ENCODE measurements around the gene COL9A3. TPM values are rescaled to one million over a fixed set of nuclear protein-coding genes. Genes with fewer than 3 reads are reported as not detected.

The COL9A3 gene
- total and polyA plus RNA-seq, 2 donors from 2014 or later = 2.3 to 4.3 TPM

DNA sequence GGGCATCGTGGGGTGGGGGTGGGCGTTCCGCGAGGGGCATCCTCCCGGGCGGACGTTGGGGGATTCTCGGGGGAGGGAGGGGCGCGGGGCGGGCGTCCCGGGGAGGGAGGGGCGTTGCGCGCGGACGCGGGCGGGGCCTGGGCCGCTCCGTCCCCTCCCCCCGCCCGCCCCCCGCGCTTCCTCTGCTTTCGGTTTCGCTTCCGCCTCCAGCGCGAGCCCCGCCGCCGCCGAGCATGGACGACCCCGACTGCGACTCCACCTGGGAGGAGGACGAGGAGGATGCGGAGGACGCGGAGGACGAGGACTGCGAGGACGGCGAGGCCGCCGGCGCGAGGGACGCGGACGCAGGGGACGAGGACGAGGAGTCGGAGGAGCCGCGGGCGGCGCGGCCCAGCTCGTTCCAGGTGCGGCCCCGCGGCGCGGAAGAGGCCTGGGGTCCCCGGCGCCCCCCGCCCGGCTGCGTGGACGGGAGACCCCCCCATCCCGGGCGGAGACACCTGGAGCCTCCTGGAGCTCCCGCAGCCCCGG lies 12.2 kb upstream of the COL9A3 start, which contains the start of gene OGFR:
OGFR (plus strand) TSS at position 209 of the 528 bp plus-strand sequence; CDS start at position 234, 25 bp downstream.
- TF ChIP-seq, protein P1, sequence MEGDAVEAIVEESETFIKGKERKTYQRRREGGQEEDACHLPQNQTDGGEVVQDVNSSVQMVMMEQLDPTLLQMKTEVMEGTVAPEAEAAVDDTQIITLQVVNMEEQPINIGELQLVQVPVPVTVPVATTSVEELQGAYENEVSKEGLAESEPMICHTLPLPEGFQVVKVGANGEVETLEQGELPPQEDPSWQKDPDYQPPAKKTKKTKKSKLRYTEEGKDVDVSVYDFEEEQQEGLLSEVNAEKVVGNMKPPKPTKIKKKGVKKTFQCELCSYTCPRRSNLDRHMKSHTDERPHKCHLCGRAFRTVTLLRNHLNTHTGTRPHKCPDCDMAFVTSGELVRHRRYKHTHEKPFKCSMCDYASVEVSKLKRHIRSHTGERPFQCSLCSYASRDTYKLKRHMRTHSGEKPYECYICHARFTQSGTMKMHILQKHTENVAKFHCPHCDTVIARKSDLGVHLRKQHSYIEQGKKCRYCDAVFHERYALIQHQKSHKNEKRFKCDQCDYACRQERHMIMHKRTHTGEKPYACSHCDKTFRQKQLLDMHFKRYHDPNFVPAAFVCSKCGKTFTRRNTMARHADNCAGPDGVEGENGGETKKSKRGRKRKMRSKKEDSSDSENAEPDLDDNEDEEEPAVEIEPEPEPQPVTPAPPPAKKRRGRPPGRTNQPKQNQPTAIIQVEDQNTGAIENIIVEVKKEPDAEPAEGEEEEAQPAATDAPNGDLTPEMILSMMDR (IDR thresholded peaks at IDR 0.05; ENCODE audit: borderline replicate concordance, extremely low read depth, insufficient read depth) = no peak
- intact Hi-C loops (cut with DNase I) = loop anchor here (10.0 kb wide), 1 partner anchor 140 kb away; no protein-coding TSS in a partner anchor
- Histone ChIP-seq H3K27me3 (ENCODE audit: control insufficient read depth, insufficient read depth, low read length) (no peaks in the 10 kb centered on the region), H3K9me3 (ENCODE audit: control insufficient read depth in 2 of 3, insufficient read depth in 1 of 3, low read length in 3 of 3) (no peaks in the 10 kb centered on the region), H3K9ac (ENCODE audit: low read length in 3 of 3) (peak within 1 kb of the TSS; percentile 54 to 75 (median 59)), H3K27ac (ENCODE audit: low read depth in 2 of 2, low read length in 2 of 2) (peak within 1 kb of the TSS; percentile 45 to 67), H3K36me3 (ENCODE audit: control insufficient read depth in 2 of 3, insufficient read depth in 3 of 3, low read length in 3 of 3) (peaks cover 0 to 8% (median 8%) of the 10 kb centered on the region in 3 donors), H3K4me3 (ENCODE audit: low read length in 3 of 3) (peak within 1 kb of the TSS; percentile 66 to 76 (median 67)), H3K4me1 (ENCODE audit: control insufficient read depth in 2 of 3, insufficient read depth in 2 of 3, low read depth in 1 of 3, low read length in 3 of 3) (peaks cover 0 to 16% (median 12%) of the 10 kb centered on the region in 3 donors)
- FAIRE-seq (no peak), DNase-seq (peak; percentile 64 to 91 (median 82))

GRCh38 chr20:62805155-62805710 lies 11.6 kb upstream of the COL9A3 start:
- FAIRE-seq (no peak), DNase-seq (peak in 2 of 5 donors; percentile 36 to 50)
- no peaks in the 10 kb centered on the region for H3K27me3 ChIP-seq (ENCODE audit: control insufficient read depth, insufficient read depth, low read length)
- peaks cover 0 to 13% (median 8%) of the 10 kb centered on the region in 3 donors for H3K36me3 ChIP-seq (ENCODE audit: control insufficient read depth in 2 of 3, insufficient read depth in 3 of 3, low read length in 3 of 3)
- no peaks in the 10 kb centered on the region for H3K9me3 ChIP-seq (ENCODE audit: control insufficient read depth in 2 of 3, insufficient read depth in 1 of 3, low read length in 3 of 3)
- TF ChIP-seq, protein P1 (IDR thresholded peaks at IDR 0.05; ENCODE audit: borderline replicate concordance, extremely low read depth, insufficient read depth) = no peak
- peak overlapping the region; percentile 45 to 67 for H3K27ac ChIP-seq (ENCODE audit: low read depth in 2 of 2, low read length in 2 of 2)
- peak overlapping the region in 2 of 3 donors; percentile 54 to 75 for H3K9ac ChIP-seq (ENCODE audit: low read length in 3 of 3)
- H3K4me3 ChIP-seq (ENCODE audit: low read length in 3 of 3) = peak overlapping the region; percentile 21 to 67 (median 57)
- H3K4me1 ChIP-seq (ENCODE audit: control insufficient read depth in 2 of 3, insufficient read depth in 2 of 3, low read depth in 1 of 3, low read length in 3 of 3) = peaks cover 0 to 16% (median 12%) of the 10 kb centered on the region in 3 donors
- intact Hi-C loops (cut with DNase I) = loop anchor here (10.0 kb wide), 1 partner anchor 140 kb away; no protein-coding TSS in a partner anchor

DNA sequence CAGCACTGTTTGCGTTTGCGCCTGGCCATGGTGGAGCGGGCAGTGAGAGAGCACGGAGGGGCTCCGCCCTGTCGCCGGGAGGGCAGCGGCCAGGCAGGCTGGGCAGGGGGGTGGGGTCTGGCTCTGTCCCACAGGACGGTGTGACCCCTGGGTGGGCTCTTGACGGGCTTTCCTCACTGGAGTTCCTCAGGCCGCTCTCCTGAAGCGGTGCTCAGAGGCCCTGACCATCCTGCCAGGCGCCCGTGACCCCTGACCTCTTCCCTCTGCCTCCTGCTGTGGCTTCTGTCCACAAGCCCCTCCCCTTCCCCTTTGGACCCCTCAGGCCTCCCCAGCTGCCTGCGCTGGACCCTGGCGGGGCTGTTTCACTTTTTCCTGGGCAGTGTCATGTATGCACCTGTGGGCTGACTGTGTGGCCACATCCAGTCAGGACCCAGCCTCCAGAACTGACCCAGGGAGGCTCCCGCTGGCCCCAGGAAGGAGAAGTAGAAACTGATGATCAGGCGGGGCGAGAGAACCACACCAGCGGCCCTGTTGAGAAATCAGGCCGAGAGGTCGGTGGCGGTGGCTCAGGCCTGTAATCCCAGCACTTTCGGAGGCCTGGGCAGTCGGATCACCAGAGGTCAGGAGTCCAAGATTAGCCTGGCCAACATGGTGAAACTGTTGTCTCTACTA lies 11.0 kb upstream of the COL9A3 start:
- Histone ChIP-seq H3K27ac (ENCODE audit: low read depth in 2 of 2, low read length in 2 of 2) (peak overlapping the region in 1 of 2 donors; percentile 63), H3K9ac (ENCODE audit: low read length in 3 of 3) (peak overlapping the region in 2 of 3 donors; percentile 54 to 65), H3K27me3 (ENCODE audit: control insufficient read depth, insufficient read depth, low read length) (no peaks in the 10 kb centered on the region), H3K4me3 (ENCODE audit: low read length in 3 of 3) (peak overlapping the region; percentile 21 to 67 (median 57)), H3K9me3 (ENCODE audit: control insufficient read depth in 2 of 3, insufficient read depth in 1 of 3, low read length in 3 of 3) (no peaks in the 10 kb centered on the region), H3K36me3 (ENCODE audit: control insufficient read depth in 2 of 3, insufficient read depth in 3 of 3, low read length in 3 of 3) (peaks cover 0 to 19% (median 10%) of the 10 kb centered on the region in 3 donors), H3K4me1 (ENCODE audit: control insufficient read depth in 2 of 3, insufficient read depth in 2 of 3, low read depth in 1 of 3, low read length in 3 of 3) (peaks cover 0 to 16% (median 12%) of the 10 kb centered on the region in 3 donors)
- DNase-seq = peak in 1 of 5 donors; percentile 83
- FAIRE-seq = no peak
- intact Hi-C loops (cut with DNase I) = loop anchor here (10.0 kb wide), 1 partner anchor 141 kb away; no protein-coding TSS in a partner anchor
- TF ChIP-seq, protein P1 (IDR thresholded peaks at IDR 0.05; ENCODE audit: borderline replicate concordance, extremely low read depth, insufficient read depth) = no peak

All from kidney (tissue), 14 donors.